Adrenal gland (tissue), 12 donors: ENCODE results near the gene LRRC61. TPM values are rescaled to one million over a fixed set of nuclear protein-coding genes. Genes with fewer than 3 reads are reported as not detected.
A peak's percentile ranks its signal among the peaks of the same experiment; 100 is the strongest.

Experiments
- DNase-seq, 7 donors: peaks; one replicate each; pipeline ENCODE4 v3.0.0-alpha.2; 2019 to 2020
- H3K27ac ChIP-seq, 5 donors: fragments of 200-600 bp; sonication (generic) in 4 of 5; 1 replicate in 3 of 5; 2 replicates in 2 of 5; pipeline versions ENCODE4 v1.5.1 to v1.8.0; 2016 to 2020; ENCODE audit warnings: mild to moderate bottlenecking in 1 of 5
- H3K27me3 ChIP-seq: fragments of 200-600 bp; 2 replicates; pipeline ENCODE4 v1.8.0; 2021
- H3K36me3 ChIP-seq, 2 donors: fragments of 200-600 bp; replicated peaks in 1 of 2; 1 replicate in 1 of 2; 2 replicates in 1 of 2; pipeline versions ENCODE4 v1.5.1 to v1.8.0; 2018 to 2022
- H3K4me1 ChIP-seq, 2 donors: fragments of 200-600 bp; replicated peaks in 1 of 2; 1 replicate in 1 of 2; 2 replicates in 1 of 2; pipeline versions ENCODE4 v1.5.1 to v1.8.0; 2018 to 2021
- H3K4me3 ChIP-seq, 4 donors: fragments of 200-600 bp; sonication (generic) in 3 of 4; one replicate each; pipeline ENCODE4 v1.5.1; 2016 to 2018
- H3K9me3 ChIP-seq, 3 donors: fragments of 200-600 bp; sonication (generic) in 1 of 3; replicated peaks in 1 of 3; 1 replicate in 2 of 3; 2 replicates in 1 of 3; pipeline versions ENCODE4 v1.5.1 to v1.8.0; 2016 to 2021
- CTCF ChIP-seq, 6 experiments: fragments of 450-650 bp in 4 of 6; fragments of 200-600 bp in 2 of 6; sonication (generic) in 1 of 6; IDR thresholded peaks; 1 replicate in 5 of 6; 2 replicates in 1 of 6; pipeline versions ENCODE4 v1.5.1 to v1.8.0; 2016 to 2021; ENCODE audit warnings: antibody characterized with exemption in 6 of 6, mild to moderate bottlenecking in 2 of 6, moderate library complexity in 1 of 6
- POLR2A ChIP-seq, 2 donors: fragments of 450-650 bp; IDR thresholded peaks; one replicate each; pipeline ENCODE4 v1.6.1; 2017; ENCODE audit warnings: antibody characterized with exemption in 2 of 2, mild to moderate bottlenecking in 2 of 2, moderate library complexity in 1 of 2
- WGBS, 4 donors: extraction: QIAGEN DNeasy Blood & Tissue Kit in 2 of 4; methylation state at CpG; one replicate each; pipeline versions ENCODE4 v1.1.5 to v1.1.7; 2013 to 2017; 5-methylcytosine and 5-hydroxymethylcytosine counted together
- intact Hi-C, 2 donors: fragments of 100-400 bp; cut with DNase I; formaldehyde crosslinking; loops; one replicate each; pipeline versions ENCODE4 v1.14.1 to v1.15.0; 2022 to 2023
- polyA plus RNA-seq, 3 donors: library from polyadenylated mRNA; stranded (reverse); fragments of 200-250 nt in 2 of 3; fragments of 350-450 nt in 1 of 3; fragmentation: Illumina TruSeq in 1 of 3; extraction: RNeasy Lipid Tissue Mini Kit (QIAGEN cat#74804) in 1 of 3; gene quantifications; one replicate each; pipeline ENCODE4 v1.2.3, GENCODE V29; 2013 to 2014
- total RNA-seq, 9 donors: library from RNA; depleted of rRNA in 4 of 9; stranded (reverse); fragments of >200 nt in 4 of 9; fragments of 120-200 nt in 1 of 9; fragmentation: NEBNext Ultra II Directional in 1 of 9; extraction: Animal tissue kit (Norgen Biotek cat#: 25700) in 1 of 9; gene quantifications; one replicate each; pipeline versions ENCODE4 v1.1.0 to v1.2.4, GENCODE V29; 2013 to 2023
- donor health status: healthy with polysubstance abuse.
- donor health status: Bipolar disorder and iron deficiency.
- donor health status: DM: yes; HTN: yes; CAD: no.
- donor health status: DM: no; HTN: no; CAD: no.
- donor health status: DM: no; HTN: no; CAD: no.
- donor health status: DM: yes; HTN: yes; CAD: no.

The LRRC61 gene
- total and polyA plus RNA-seq, 12 donors: 8.6 to 1,435 (median 176) TPM

GRCh38 chr7:150337659-150338081, 14.5 kb downstream of the LRRC61 start:
- Histone ChIP-seq H3K27me3 (no peaks in the 10 kb centered on the region), H3K9me3 (no peaks in the 10 kb centered on the region), H3K27ac (peak overlapping the region in 4 of 5 donors; percentile 8 to 91 (median 88)), H3K4me1 (peaks cover 29 to 48% of the 10 kb centered on the region in 2 donors), H3K4me3 (no peak overlapping the region), H3K36me3 (peaks cover 0 to 30% of the 10 kb centered on the region in 2 donors)
- no peak for TF ChIP-seq POLR2A (IDR thresholded peaks at IDR 0.05)
- TF ChIP-seq CTCF (IDR thresholded peaks at IDR 0.05): no peak
- DNase-seq: peak in 2 of 7 donors; percentile 38 to 43
- intact Hi-C loops: loop anchor here in 1 of 2 donors (5.0 kb wide), 1 partner anchor 35 kb away; no protein-coding TSS in a partner anchor
- 77 to 86% (median 84%) methylated on average over 4 to 6 of the region's 6 CpGs for WGBS, 4 donors

- TF ChIP-seq CTCF (IDR thresholded peaks at IDR 0.05) (no peak), POLR2A (IDR thresholded peaks at IDR 0.05) (peak in 1 of 2 donors; percentile 23)
- Histone ChIP-seq H3K27ac (peak overlapping the region in 4 of 5 donors; percentile 29 to 91 (median 88)), H3K4me3 (peak overlapping the region in 2 of 4 donors; percentile 86 to 87), H3K27me3 (no peaks in the 10 kb centered on the region), H3K36me3 (peaks cover 0 to 30% of the 10 kb centered on the region in 2 donors), H3K9me3 (no peaks in the 10 kb centered on the region), H3K4me1 (peaks cover 29 to 48% of the 10 kb centered on the region in 2 donors)
- WGBS, 4 donors: 51 to 77% (median 76%) methylated on average over 3 to 11 of the region's 11 CpGs
- intact Hi-C loops: loop anchor here in 1 of 2 donors (5.0 kb wide), 1 partner anchor 34 kb away; no protein-coding TSS in a partner anchor
- DNase-seq: peak in 2 of 7 donors; percentile 20 to 29
Measured at GRCh38 chr7:150338166-150338829, 15.1 kb downstream of the LRRC61 start.

GRCh38 chr7:150339409-150339809, 16.3 kb downstream of the LRRC61 start:
- intact Hi-C loops: loop anchor here in 1 of 2 donors (5.0 kb wide), 1 partner anchor 33 kb away; no protein-coding TSS in a partner anchor
- WGBS, 4 donors: 18 to 48% (median 31%) methylated on average over 6 to 9 of the region's 9 CpGs
- DNase-seq: peak in 3 of 7 donors; percentile 21 to 41 (median 38)
- TF ChIP-seq CTCF (IDR thresholded peaks at IDR 0.05) (no peak), POLR2A (IDR thresholded peaks at IDR 0.05) (no peak)
- peaks cover 0 to 24% of the 10 kb centered on the region in 2 donors for H3K36me3 ChIP-seq
- H3K9me3 ChIP-seq: no peaks in the 10 kb centered on the region
- peak overlapping the region in 4 of 5 donors; percentile 86 to 91 (median 88) for H3K27ac ChIP-seq
- H3K4me1 ChIP-seq: peaks cover 29 to 48% of the 10 kb centered on the region in 2 donors
- H3K4me3 ChIP-seq: peak overlapping the region in 3 of 4 donors; percentile 13 to 87 (median 86)
- H3K27me3 ChIP-seq: no peaks in the 10 kb centered on the region

- no peak for TF ChIP-seq CTCF (IDR thresholded peaks at IDR 0.05)
- TF ChIP-seq POLR2A (IDR thresholded peaks at IDR 0.05): peak in 1 of 2 donors; percentile 68
- peak overlapping the region; percentile 86 to 93 (median 90) for H3K27ac ChIP-seq
- H3K27me3 ChIP-seq: no peaks in the 10 kb centered on the region
- 8 to 36% (median 14%) methylated on average over 4 to 39 of the region's 39 CpGs for WGBS, 4 donors
- H3K4me1 ChIP-seq: peaks cover 29 to 44% of the 10 kb centered on the region in 2 donors
- peak overlapping the region; percentile 13 to 87 (median 71) for H3K4me3 ChIP-seq
- H3K9me3 ChIP-seq: no peaks in the 10 kb centered on the region
- H3K36me3 ChIP-seq: peaks cover 0 to 24% of the 10 kb centered on the region in 2 donors
- peak in 6 of 7 donors; percentile 74 to 80 (median 78) for DNase-seq
- intact Hi-C loops: no loop called here
Measured at GRCh38 chr7:150340024-150340749, 17.0 kb downstream of the LRRC61 start.
